Endodermal cell (in vitro differentiated cells): ENCODE data around the gene ROR1. TPM values are rescaled to one million over a fixed set of nuclear protein-coding genes. Genes with fewer than 3 reads are reported as not detected.

Experiments
- DNase-seq: peaks from one replicate; pipeline ENCODE4 v3.0.0-alpha.2; 2017
- H3K27ac ChIP-seq: 2 replicates; pipeline ENCODE4 v1.5.1; 2013; ENCODE audit warnings: mild to moderate bottlenecking, low read depth, low read length, moderate library complexity
- H3K27me3 ChIP-seq: 2 replicates; pipeline ENCODE4 v1.6.1; 2013; ENCODE audit warnings: mild to moderate bottlenecking, low read length, moderate library complexity; ENCODE audit not compliant: insufficient read depth, control insufficient read depth, poor library complexity, severe bottlenecking
- H3K36me3 ChIP-seq: 2 replicates; pipeline ENCODE4 v1.7.0; 2013; ENCODE audit warnings: mild to moderate bottlenecking, low read length, moderate library complexity; ENCODE audit not compliant: control insufficient read depth, insufficient read depth
- H3K4me1 ChIP-seq: one replicate; pipeline ENCODE4 v1.7.0; 2013; ENCODE audit warnings: low read length; ENCODE audit not compliant: control insufficient read depth, insufficient read depth
- H3K4me3 ChIP-seq: 2 replicates; pipeline ENCODE4 v1.5.1; 2013; ENCODE audit warnings: mild to moderate bottlenecking, low read length, moderate library complexity
- H3K9ac ChIP-seq: 2 replicates; pipeline ENCODE4 v1.6.1; 2013; ENCODE audit warnings: mild to moderate bottlenecking, low read length, moderate library complexity; ENCODE audit not compliant: poor library complexity, severe bottlenecking; ENCODE audit errors: extremely low read depth
- H3K9me3 ChIP-seq: 2 replicates; pipeline ENCODE4 v1.6.1; 2013; ENCODE audit warnings: mild to moderate bottlenecking, low read length, moderate library complexity; ENCODE audit not compliant: control insufficient read depth
- H3K27ac Mint-ChIP-seq: 2 replicates; pipeline ENCODE4 v1.8.0; 2020; ENCODE audit warnings: mixed read lengths
- H3K27me3 Mint-ChIP-seq: 2 replicates; pipeline ENCODE4 v1.8.0; 2021; ENCODE audit warnings: mild to moderate bottlenecking, mixed read lengths; ENCODE audit not compliant: insufficient read depth
- H3K36me3 Mint-ChIP-seq: 2 replicates; pipeline ENCODE4 v1.8.0; 2020; ENCODE audit warnings: low read depth, mixed read lengths
- H3K4me1 Mint-ChIP-seq: 2 replicates; pipeline ENCODE4 v1.8.0; 2020; ENCODE audit warnings: mixed read lengths
- H3K4me3 Mint-ChIP-seq: 2 replicates; pipeline ENCODE4 v1.8.0; 2020; ENCODE audit warnings: mild to moderate bottlenecking, moderate library complexity, mixed read lengths
- H3K9me3 Mint-ChIP-seq: 2 replicates; pipeline ENCODE4 v1.8.0; 2020; ENCODE audit warnings: mild to moderate bottlenecking, mixed read lengths
- CTCF ChIP-seq: fragments of 200-600 bp; sonication (generic); conservative IDR thresholded peaks from 2 replicates; pipeline ENCODE4 v1.5.0; 2021; ENCODE audit warnings: antibody characterized with exemption, mild to moderate bottlenecking
- WGBS, 2 experiments: methylation state at CpG; one replicate each; pipeline versions ENCODE4 v1.1.5 to v1.1.7; 2013; ENCODE audit warnings: missing lambda C conversion rate in 2 of 2, mixed read lengths in 1 of 2; ENCODE audit not compliant: insufficient coverage in 1 of 2, insufficient read length in 1 of 2; 5-methylcytosine and 5-hydroxymethylcytosine counted together
- total RNA-seq, 2 donors: library from RNA; stranded (reverse); fragmentation: NEBNext Ultra II Directional in 1 of 2; extraction: Animal tissue kit (Norgen Biotek cat#: 25700) in 1 of 2; gene quantifications; 2 replicates in 1 of 2; 3 replicates in 1 of 2; pipeline ENCODE4 v1.2.1, GENCODE V29; 2021

Gene ROR1
- total RNA-seq, 2 donors from 2014 or later, result 77.4 to 77.9 TPM

- no peak for DNase-seq
- TF ChIP-seq CTCF, result no peak
- Histone ChIP-seq H3K27ac (no peak overlapping the region), H3K36me3 (no peaks in the 10 kb centered on the region), H3K27me3 (no peaks in the 10 kb centered on the region), H3K9ac (no peak overlapping the region), H3K4me1 (no peaks in the 10 kb centered on the region), H3K9me3 (no peaks in the 10 kb centered on the region), H3K4me3 (no peak overlapping the region)
- H3K9me3 Mint-ChIP-seq, result no peaks in the 10 kb centered on the region
- peaks cover 5% of the 10 kb centered on the region for H3K4me1 Mint-ChIP-seq
- H3K36me3 Mint-ChIP-seq, result no peaks in the 10 kb centered on the region
- WGBS, 2 experiments, result 100% methylated on average over 1 of the region's 1 CpG
- no peaks in the 10 kb centered on the region for H3K27me3 Mint-ChIP-seq
- H3K4me3 Mint-ChIP-seq, result no peak overlapping the region
- H3K27ac Mint-ChIP-seq, result no peak overlapping the region
Observed at GRCh38 chr1:63752176-63752575, 21.6 kb upstream of the ROR1 start.

GRCh38 chr1:63753591-63753990, 20.2 kb upstream of the ROR1 start:
- 77 to 90% methylated on average over 4 to 6 of the region's 6 CpGs for WGBS, 2 experiments
- Mint-ChIP-seq H3K27ac (no peak overlapping the region), H3K4me3 (no peak overlapping the region)

GRCh38 chr1:63756839-63757238, 17.0 kb upstream of the ROR1 start:
- H3K9ac ChIP-seq, result no peak overlapping the region
- H3K27me3 ChIP-seq, result no peaks in the 10 kb centered on the region
- Mint-ChIP-seq H3K27ac (no peak overlapping the region), H3K36me3 (no peaks in the 10 kb centered on the region), H3K27me3 (no peaks in the 10 kb centered on the region), H3K4me3 (no peak overlapping the region), H3K9me3 (no peaks in the 10 kb centered on the region), H3K4me1 (peaks cover 3% of the 10 kb centered on the region)
- H3K4me1 ChIP-seq, result no peaks in the 10 kb centered on the region
- no peak for DNase-seq
- TF ChIP-seq CTCF, result no peak
- no peak overlapping the region for H3K27ac ChIP-seq
- H3K36me3 ChIP-seq, result no peaks in the 10 kb centered on the region
- no peak overlapping the region for H3K4me3 ChIP-seq
- H3K9me3 ChIP-seq, result no peaks in the 10 kb centered on the region

More at GRCh38 chr1:63753591-63753990, 20.2 kb upstream of the ROR1 start:
- no peaks in the 10 kb centered on the region for H3K9me3 ChIP-seq
- TF ChIP-seq CTCF, result no peak
- no peak overlapping the region for H3K9ac ChIP-seq
- Mint-ChIP-seq H3K36me3 (no peaks in the 10 kb centered on the region), H3K4me1 (peaks cover 3% of the 10 kb centered on the region), H3K27me3 (no peaks in the 10 kb centered on the region), H3K9me3 (no peaks in the 10 kb centered on the region)
- H3K27me3 ChIP-seq, result no peaks in the 10 kb centered on the region
- H3K4me1 ChIP-seq, result no peaks in the 10 kb centered on the region
- H3K36me3 ChIP-seq, result no peaks in the 10 kb centered on the region
- no peak overlapping the region for H3K27ac ChIP-seq
- H3K4me3 ChIP-seq, result no peak overlapping the region
- no peak for DNase-seq
